HepG2 (cell line): ENCODE measurements around the gene FXYD1. TPM values are rescaled to one million over a fixed set of nuclear protein-coding genes. Genes with fewer than 3 reads are reported as not detected.
A peak's percentile ranks its signal among the peaks of the same experiment; 100 is the strongest.

ENCODE experiments used
- FOSL2 ChIP-seq: sonication (generic); formaldehyde crosslinking; IDR thresholded peaks from 2 replicates; pipeline ENCODE4 v1.4.0; 2020; ENCODE audit warnings: missing genetic modification reagents
- FOXA1 ChIP-seq, 2 experiments: fragments of 450-650 bp in 1 of 2; sonication (generic) in 1 of 2; formaldehyde crosslinking in 1 of 2; IDR thresholded peaks; 2 replicates each; pipeline versions ENCODE4 v1.4.0 to v1.6.1; 2016 to 2020; ENCODE audit warnings: missing genetic modification reagents in 1 of 2
- MAZ ChIP-seq, 2 experiments: sonication (generic) in 1 of 2; formaldehyde crosslinking in 1 of 2; IDR thresholded peaks; 2 replicates each; pipeline versions ENCODE4 v1.5.0 to v1.6.1; 2012 to 2020; ENCODE audit warnings: low read depth in 2 of 2, mild to moderate bottlenecking in 2 of 2, borderline replicate concordance in 1 of 2, improper control_type of control experiment in 1 of 2, low read length in 1 of 2, missing genetic modification reagents in 1 of 2, moderate library complexity in 1 of 2
- MEIS2 ChIP-seq: sonication (generic); formaldehyde crosslinking; IDR thresholded peaks from 2 replicates; pipeline ENCODE4 v1.9.0; 2021; ENCODE audit warnings: mild to moderate bottlenecking, missing genetic modification reagents
- NCOA2 ChIP-seq: sonication (generic); formaldehyde crosslinking; IDR thresholded peaks from 2 replicates; pipeline ENCODE4 v1.8.0; 2022; ENCODE audit warnings: inconsistent platforms
- SKI ChIP-seq: fragments of 450-650 bp; IDR thresholded peaks from one replicate; pipeline ENCODE4 v1.6.1; 2018; ENCODE audit warnings: mild to moderate bottlenecking; ENCODE audit not compliant: partially characterized antibody
- TBX2 ChIP-seq: sonication (generic); formaldehyde crosslinking; IDR thresholded peaks from 2 replicates; pipeline ENCODE4 v1.5.0; 2020; ENCODE audit warnings: missing genetic modification reagents, mild to moderate bottlenecking, borderline replicate concordance
- WIZ ChIP-seq: sonication (generic); formaldehyde crosslinking; IDR thresholded peaks from 2 replicates; pipeline ENCODE4 v1.5.1; 2020; ENCODE audit warnings: mild to moderate bottlenecking, missing genetic modification reagents
- ZFY ChIP-seq: sonication (generic); formaldehyde crosslinking; IDR thresholded peaks from 2 replicates; pipeline ENCODE4 v1.4.0; 2020; ENCODE audit warnings: missing genetic modification reagents
- ZNF3 ChIP-seq: IDR thresholded peaks from 2 replicates; pipeline ENCODE4 v1.7.0; 2017; ENCODE audit warnings: inconsistent platforms
- ZNF367 ChIP-seq: sonication (generic); formaldehyde crosslinking; IDR thresholded peaks from 2 replicates; pipeline ENCODE4 v1.4.0; 2020; ENCODE audit warnings: missing genetic modification reagents, borderline replicate concordance
- polyA plus RNA-seq, 8 experiments: library from polyadenylated mRNA; depleted of rRNA in 3 of 8; stranded (reverse) in 7 of 8; unstranded in 1 of 8; fragments of >200 nt; fragmentation: Illumina TruSeq in 4 of 8; extraction: Trizol in 4 of 8; gene quantifications; 2 replicates each; pipeline versions ENCODE4 v1.2.1 to v1.2.3, GENCODE V29; 2011 to 2016; ENCODE audit warnings: low read depth in 4 of 8, missing spikeins in 1 of 8, mixed read lengths in 1 of 8; ENCODE audit not compliant: insufficient read depth in 1 of 8
- total RNA-seq, 5 experiments: library from RNA; depleted of rRNA; stranded (reverse); fragments of >200 nt; fragmentation: Illumina TruSeq; extraction: Trizol; gene quantifications; 2 replicates each; pipeline ENCODE4 v1.2.3, GENCODE V29; 2016; ENCODE audit warnings: low read depth in 1 of 5
- TF ChIP-seq, protein P1 (sequence below): sonication (generic); formaldehyde crosslinking; IDR thresholded peaks from 2 replicates; pipeline ENCODE4 v1.4.0; 2020; ENCODE audit warnings: missing genetic modification reagents
- TF ChIP-seq, protein P2 (sequence below): IDR thresholded peaks from 2 replicates; pipeline ENCODE4 v1.6.1; 2016; ENCODE audit warnings: mild to moderate bottlenecking
- TF ChIP-seq, protein P3 (sequence below), 2 experiments: sonication (generic) in 1 of 2; formaldehyde crosslinking in 1 of 2; IDR thresholded peaks; 2 replicates each; pipeline versions ENCODE4 v1.4.0 to v1.6.1; 2016 to 2020; ENCODE audit warnings: borderline replicate concordance in 1 of 2, low read depth in 1 of 2, mild to moderate bottlenecking in 1 of 2, missing genetic modification reagents in 1 of 2
- TF ChIP-seq, protein P4 (sequence below): sonication (generic); formaldehyde crosslinking; IDR thresholded peaks from 2 replicates; pipeline ENCODE4 v1.5.0; 2020; ENCODE audit warnings: mild to moderate bottlenecking, missing genetic modification reagents
- TF ChIP-seq, protein P5 (sequence below): sonication (generic); formaldehyde crosslinking; IDR thresholded peaks from 2 replicates; pipeline ENCODE4 v1.5.0; 2020; ENCODE audit warnings: mild to moderate bottlenecking, missing genetic modification reagents, moderate library complexity

FXYD1 gene
- total and polyA plus RNA-seq, 2 of the 13 experiments (the other 11 are each of a cell fraction or from before 2014, with no cell fraction given) = 31.2 TPM; not detected in 1

DNA sequence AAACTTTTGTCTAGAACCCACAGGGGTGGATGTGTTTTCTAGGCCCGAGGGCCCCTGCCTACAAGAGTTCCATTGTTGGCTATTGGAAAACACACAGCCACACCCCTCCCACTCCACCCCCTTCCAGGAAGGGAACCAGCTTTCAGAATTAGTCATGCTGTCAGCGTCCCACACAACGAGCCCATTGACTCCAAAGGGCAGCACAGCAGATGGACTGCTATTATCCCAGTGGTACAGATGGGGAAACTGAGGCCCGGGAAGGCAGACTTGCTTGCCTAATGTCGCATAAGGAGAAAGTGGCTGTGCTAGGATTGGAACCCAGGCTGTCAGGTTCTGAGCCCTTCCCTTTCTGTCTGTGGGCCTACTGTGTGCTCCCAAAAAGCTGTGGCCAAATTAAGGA lies 31.1 kb upstream of the FXYD1 start (continued):
- TF ChIP-seq, protein P1, sequence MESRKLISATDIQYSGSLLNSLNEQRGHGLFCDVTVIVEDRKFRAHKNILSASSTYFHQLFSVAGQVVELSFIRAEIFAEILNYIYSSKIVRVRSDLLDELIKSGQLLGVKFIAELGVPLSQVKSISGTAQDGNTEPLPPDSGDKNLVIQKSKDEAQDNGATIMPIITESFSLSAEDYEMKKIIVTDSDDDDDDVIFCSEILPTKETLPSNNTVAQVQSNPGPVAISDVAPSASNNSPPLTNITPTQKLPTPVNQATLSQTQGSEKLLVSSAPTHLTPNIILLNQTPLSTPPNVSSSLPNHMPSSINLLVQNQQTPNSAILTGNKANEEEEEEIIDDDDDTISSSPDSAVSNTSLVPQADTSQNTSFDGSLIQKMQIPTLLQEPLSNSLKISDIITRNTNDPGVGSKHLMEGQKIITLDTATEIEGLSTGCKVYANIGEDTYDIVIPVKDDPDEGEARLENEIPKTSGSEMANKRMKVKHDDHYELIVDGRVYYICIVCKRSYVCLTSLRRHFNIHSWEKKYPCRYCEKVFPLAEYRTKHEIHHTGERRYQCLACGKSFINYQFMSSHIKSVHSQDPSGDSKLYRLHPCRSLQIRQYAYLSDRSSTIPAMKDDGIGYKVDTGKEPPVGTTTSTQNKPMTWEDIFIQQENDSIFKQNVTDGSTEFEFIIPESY (CRISPR knock-in tag) = no peak
- TF ChIP-seq ZNF3 (CRISPR knock-in tag) (0 out of 2 replicates have a peak, but pooled peaks have one; percentile 65), SKI (no peak), MEIS2 (CRISPR knock-in tag) (peak; percentile 34; the same call in 1 of the 2 replicates), FOSL2 (CRISPR knock-in tag) (peak; percentile 94), TBX2 (CRISPR knock-in tag) (peak; percentile 46; the same call in 1 of the 2 replicates), MAZ (IDR thresholded peaks at IDR 0.05; ENCODE audit: borderline replicate concordance, low read depth, low read length) (0 out of 2 replicates have a peak, but pooled peaks have one; percentile 44), MAZ (CRISPR knock-in tag; IDR thresholded peaks at IDR 0.05; ENCODE audit: low read depth) (no peak), ZFY (CRISPR knock-in tag) (no peak), FOXA1 (IDR thresholded peaks at IDR 0.05) (no peak), FOXA1 (CRISPR knock-in tag; IDR thresholded peaks at IDR 0.05) (0 out of 2 replicates have a peak, but pooled peaks have one; percentile 9), NCOA2 (CRISPR knock-in tag) (peak; percentile 61), WIZ (CRISPR knock-in tag) (no peak), ZNF367 (no peak)
- TF ChIP-seq, protein P2, sequence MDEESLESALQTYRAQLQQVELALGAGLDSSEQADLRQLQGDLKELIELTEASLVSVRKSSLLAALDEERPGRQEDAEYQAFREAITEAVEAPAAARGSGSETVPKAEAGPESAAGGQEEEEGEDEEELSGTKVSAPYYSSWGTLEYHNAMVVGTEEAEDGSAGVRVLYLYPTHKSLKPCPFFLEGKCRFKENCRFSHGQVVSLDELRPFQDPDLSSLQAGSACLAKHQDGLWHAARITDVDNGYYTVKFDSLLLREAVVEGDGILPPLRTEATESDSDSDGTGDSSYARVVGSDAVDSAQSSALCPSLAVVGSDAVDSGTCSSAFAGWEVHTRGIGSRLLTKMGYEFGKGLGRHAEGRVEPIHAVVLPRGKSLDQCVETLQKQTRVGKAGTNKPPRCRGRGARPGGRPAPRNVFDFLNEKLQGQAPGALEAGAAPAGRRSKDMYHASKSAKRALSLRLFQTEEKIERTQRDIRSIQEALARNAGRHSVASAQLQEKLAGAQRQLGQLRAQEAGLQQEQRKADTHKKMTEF (CRISPR knock-in tag) = peak; percentile 31; the same call in 1 of the 2 replicates
- TF ChIP-seq, protein P3, sequence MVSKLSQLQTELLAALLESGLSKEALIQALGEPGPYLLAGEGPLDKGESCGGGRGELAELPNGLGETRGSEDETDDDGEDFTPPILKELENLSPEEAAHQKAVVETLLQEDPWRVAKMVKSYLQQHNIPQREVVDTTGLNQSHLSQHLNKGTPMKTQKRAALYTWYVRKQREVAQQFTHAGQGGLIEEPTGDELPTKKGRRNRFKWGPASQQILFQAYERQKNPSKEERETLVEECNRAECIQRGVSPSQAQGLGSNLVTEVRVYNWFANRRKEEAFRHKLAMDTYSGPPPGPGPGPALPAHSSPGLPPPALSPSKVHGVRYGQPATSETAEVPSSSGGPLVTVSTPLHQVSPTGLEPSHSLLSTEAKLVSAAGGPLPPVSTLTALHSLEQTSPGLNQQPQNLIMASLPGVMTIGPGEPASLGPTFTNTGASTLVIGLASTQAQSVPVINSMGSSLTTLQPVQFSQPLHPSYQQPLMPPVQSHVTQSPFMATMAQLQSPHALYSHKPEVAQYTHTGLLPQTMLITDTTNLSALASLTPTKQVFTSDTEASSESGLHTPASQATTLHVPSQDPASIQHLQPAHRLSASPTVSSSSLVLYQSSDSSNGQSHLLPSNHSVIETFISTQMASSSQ (IDR thresholded peaks at IDR 0.05; ENCODE audit: low read depth) = no peak
- TF ChIP-seq, protein P3 (CRISPR knock-in tag; IDR thresholded peaks at IDR 0.05; ENCODE audit: borderline replicate concordance) = peak; percentile 38; the same call in 1 of the 2 replicates
- TF ChIP-seq, protein P4, sequence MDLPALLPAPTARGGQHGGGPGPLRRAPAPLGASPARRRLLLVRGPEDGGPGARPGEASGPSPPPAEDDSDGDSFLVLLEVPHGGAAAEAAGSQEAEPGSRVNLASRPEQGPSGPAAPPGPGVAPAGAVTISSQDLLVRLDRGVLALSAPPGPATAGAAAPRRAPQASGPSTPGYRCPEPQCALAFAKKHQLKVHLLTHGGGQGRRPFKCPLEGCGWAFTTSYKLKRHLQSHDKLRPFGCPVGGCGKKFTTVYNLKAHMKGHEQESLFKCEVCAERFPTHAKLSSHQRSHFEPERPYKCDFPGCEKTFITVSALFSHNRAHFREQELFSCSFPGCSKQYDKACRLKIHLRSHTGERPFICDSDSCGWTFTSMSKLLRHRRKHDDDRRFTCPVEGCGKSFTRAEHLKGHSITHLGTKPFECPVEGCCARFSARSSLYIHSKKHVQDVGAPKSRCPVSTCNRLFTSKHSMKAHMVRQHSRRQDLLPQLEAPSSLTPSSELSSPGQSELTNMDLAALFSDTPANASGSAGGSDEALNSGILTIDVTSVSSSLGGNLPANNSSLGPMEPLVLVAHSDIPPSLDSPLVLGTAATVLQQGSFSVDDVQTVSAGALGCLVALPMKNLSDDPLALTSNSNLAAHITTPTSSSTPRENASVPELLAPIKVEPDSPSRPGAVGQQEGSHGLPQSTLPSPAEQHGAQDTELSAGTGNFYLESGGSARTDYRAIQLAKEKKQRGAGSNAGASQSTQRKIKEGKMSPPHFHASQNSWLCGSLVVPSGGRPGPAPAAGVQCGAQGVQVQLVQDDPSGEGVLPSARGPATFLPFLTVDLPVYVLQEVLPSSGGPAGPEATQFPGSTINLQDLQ (CRISPR knock-in tag) = no peak
- TF ChIP-seq, protein P5, sequence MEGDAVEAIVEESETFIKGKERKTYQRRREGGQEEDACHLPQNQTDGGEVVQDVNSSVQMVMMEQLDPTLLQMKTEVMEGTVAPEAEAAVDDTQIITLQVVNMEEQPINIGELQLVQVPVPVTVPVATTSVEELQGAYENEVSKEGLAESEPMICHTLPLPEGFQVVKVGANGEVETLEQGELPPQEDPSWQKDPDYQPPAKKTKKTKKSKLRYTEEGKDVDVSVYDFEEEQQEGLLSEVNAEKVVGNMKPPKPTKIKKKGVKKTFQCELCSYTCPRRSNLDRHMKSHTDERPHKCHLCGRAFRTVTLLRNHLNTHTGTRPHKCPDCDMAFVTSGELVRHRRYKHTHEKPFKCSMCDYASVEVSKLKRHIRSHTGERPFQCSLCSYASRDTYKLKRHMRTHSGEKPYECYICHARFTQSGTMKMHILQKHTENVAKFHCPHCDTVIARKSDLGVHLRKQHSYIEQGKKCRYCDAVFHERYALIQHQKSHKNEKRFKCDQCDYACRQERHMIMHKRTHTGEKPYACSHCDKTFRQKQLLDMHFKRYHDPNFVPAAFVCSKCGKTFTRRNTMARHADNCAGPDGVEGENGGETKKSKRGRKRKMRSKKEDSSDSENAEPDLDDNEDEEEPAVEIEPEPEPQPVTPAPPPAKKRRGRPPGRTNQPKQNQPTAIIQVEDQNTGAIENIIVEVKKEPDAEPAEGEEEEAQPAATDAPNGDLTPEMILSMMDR (CRISPR knock-in tag) = no peak
